SJSA1 (cell line): ENCODE measurements around the gene PRKAA1. TPM values are rescaled to one million over a fixed set of nuclear protein-coding genes. Genes with fewer than 3 reads are reported as not detected.
"Not testable (repeated sequence)": the region's sequence is repeated elsewhere in the genome, so short reads cannot be mapped to it uniquely, and the experiment has no call there.

ENCODE experiments used
- DNase-seq, 2 experiments: peaks; one replicate each; pipeline ENCODE4 v3.0.0-alpha.2; 2015 to 2020; ENCODE audit warnings: low spot score in 2 of 2, low read depth in 1 of 2
- H3K27ac ChIP-seq: fragments of 250-450 bp; sonication (Bioruptor Pico); 2 replicates; pipeline ENCODE4 v1.5.1; 2020; ENCODE audit warnings: mild to moderate bottlenecking, moderate library complexity
- H3K27me3 ChIP-seq: fragments of 250-450 bp; sonication (Bioruptor Pico); replicated peaks from 2 replicates; pipeline ENCODE4 v1.5.1; 2020; ENCODE audit warnings: mild to moderate bottlenecking, moderate library complexity
- H3K36me3 ChIP-seq: fragments of 250-450 bp; sonication (Bioruptor Pico); 2 replicates; pipeline ENCODE4 v1.5.1; 2020; ENCODE audit warnings: mild to moderate bottlenecking
- H3K4me1 ChIP-seq: fragments of 250-450 bp; sonication (Bioruptor Pico); replicated peaks from 2 replicates; pipeline ENCODE4 v1.6.1; 2021; ENCODE audit warnings: mild to moderate bottlenecking
- H3K4me3 ChIP-seq: fragments of 250-450 bp; sonication (Bioruptor Pico); 2 replicates; pipeline ENCODE4 v1.5.1; 2020; ENCODE audit warnings: mild to moderate bottlenecking
- H3K9me3 ChIP-seq: fragments of 250-450 bp; sonication (Bioruptor Pico); replicated peaks from 2 replicates; pipeline ENCODE4 v1.5.1; 2020; ENCODE audit warnings: mild to moderate bottlenecking
- total RNA-seq: library from RNA; depleted of rRNA; stranded (reverse); fragments of >200 nt; shearing (Covaris generic); gene quantifications from 2 replicates; pipeline ENCODE4 v1.2.3, GENCODE V29; 2014

PRKAA1 gene
- total RNA-seq, 1 experiment from 2014 or later: 106 TPM

GRCh38 chr5:40829748-40830533 is 31.8 kb upstream of the PRKAA1 start:
- no peak overlapping the region for H3K27ac ChIP-seq
- no peaks in the 10 kb centered on the region for H3K9me3 ChIP-seq
- peaks cover 13% of the 10 kb centered on the region for H3K4me1 ChIP-seq
- no peak for DNase-seq
- H3K4me3 ChIP-seq: no peak overlapping the region
- H3K36me3 ChIP-seq: peaks cover 98% of the 10 kb centered on the region
- H3K27me3 ChIP-seq: no peaks in the 10 kb centered on the region

- peaks cover 96% of the 10 kb centered on the region for H3K36me3 ChIP-seq
- H3K4me1 ChIP-seq: peaks cover 11% of the 10 kb centered on the region
- no peaks in the 10 kb centered on the region for H3K27me3 ChIP-seq
- H3K4me3 ChIP-seq: no peak overlapping the region
- H3K9me3 ChIP-seq: no peaks in the 10 kb centered on the region
- H3K27ac ChIP-seq: no peak overlapping the region
- DNase-seq: no peak
Observed at GRCh38 chr5:40828690-40829661, 30.8 kb upstream of the PRKAA1 start.

- no peak for DNase-seq
- Histone ChIP-seq H3K9me3 (no peaks in the 10 kb centered on the region), H3K4me3 (no peak overlapping the region), H3K4me1 (peaks cover 3% of the 10 kb centered on the region; the same call in 1 of the 2 replicates), H3K27me3 (no peaks in the 10 kb centered on the region), H3K27ac (no peak overlapping the region), H3K36me3 (peaks cover 87% of the 10 kb centered on the region)
Observed at GRCh38 chr5:40828021-40828631, 30.0 kb upstream of the PRKAA1 start.

- no peak for DNase-seq
- H3K4me1 ChIP-seq: no peaks in the 10 kb centered on the region; the same call in 1 of the 2 replicates
Observed at GRCh38 chr5:40827188-40827977, 29.2 kb upstream of the PRKAA1 start.

GRCh38 chr5:40826489-40827187 is 28.5 kb upstream of the PRKAA1 start:
- Histone ChIP-seq H3K4me1 (no peaks in the 10 kb centered on the region; the same call in 1 of the 2 replicates), H3K27me3 (no peaks in the 10 kb centered on the region), H3K36me3 (peaks cover 73% of the 10 kb centered on the region), H3K9me3 (no peaks in the 10 kb centered on the region), H3K27ac (no peak overlapping the region), H3K4me3 (no peak overlapping the region)
- DNase-seq: no peak

More at GRCh38 chr5:40827188-40827977, 29.2 kb upstream of the PRKAA1 start:
- Histone ChIP-seq H3K36me3 (peaks cover 80% of the 10 kb centered on the region), H3K9me3 (no peaks in the 10 kb centered on the region), H3K27me3 (no peaks in the 10 kb centered on the region), H3K4me3 (no peak overlapping the region), H3K27ac (no peak overlapping the region)

- peaks cover 62% of the 10 kb centered on the region for H3K36me3 ChIP-seq
- H3K4me3 ChIP-seq, H3K9me3 ChIP-seq, H3K4me1 ChIP-seq, H3K27me3 ChIP-seq, H3K27ac ChIP-seq, DNase-seq: not testable (repeated sequence)
Observed at GRCh38 chr5:40825461-40826043, 27.4 kb upstream of the PRKAA1 start.

DNA sequence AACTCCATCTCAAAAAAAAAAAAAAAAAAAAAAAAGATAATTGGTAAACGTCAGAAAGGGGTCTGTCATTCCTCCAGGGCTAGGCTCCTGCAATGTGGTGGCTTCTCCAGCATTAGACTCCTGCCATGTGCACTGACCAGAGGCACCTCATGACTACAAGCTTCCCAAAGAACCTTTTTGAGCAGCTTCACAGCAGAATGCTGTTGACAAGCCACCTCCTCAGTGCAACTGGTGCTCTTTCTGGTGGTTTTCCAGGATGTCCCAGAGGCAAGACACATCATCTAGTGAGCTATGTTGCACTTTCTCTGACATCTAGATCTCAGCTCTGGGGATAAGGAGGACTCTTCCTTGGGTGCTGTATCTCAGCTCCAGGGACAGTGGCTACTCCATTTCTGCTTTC is 25.3 kb upstream of the PRKAA1 start:
- no peak overlapping the region for H3K27ac ChIP-seq
- H3K9me3 ChIP-seq: no peaks in the 10 kb centered on the region
- no peak overlapping the region for H3K4me3 ChIP-seq
- no peak for DNase-seq
- H3K36me3 ChIP-seq: peaks cover 41% of the 10 kb centered on the region
- no peaks in the 10 kb centered on the region; the same call in 1 of the 2 replicates for H3K4me1 ChIP-seq
- H3K27me3 ChIP-seq: no peaks in the 10 kb centered on the region

- no peaks in the 10 kb centered on the region for H3K9me3 ChIP-seq
- H3K4me3 ChIP-seq: no peak overlapping the region
- peaks cover 10% of the 10 kb centered on the region for H3K4me1 ChIP-seq
- no peaks in the 10 kb centered on the region for H3K36me3 ChIP-seq
- H3K27ac ChIP-seq: no peak overlapping the region
- H3K27me3 ChIP-seq: no peaks in the 10 kb centered on the region
- DNase-seq: no peak
Observed at GRCh38 chr5:40813698-40814281, 15.6 kb upstream of the PRKAA1 start.

- Histone ChIP-seq H3K9me3 (no peaks in the 10 kb centered on the region), H3K4me1 (peaks cover 24% of the 10 kb centered on the region), H3K4me3 (no peak overlapping the region), H3K27me3 (no peaks in the 10 kb centered on the region), H3K27ac (no peak overlapping the region), H3K36me3 (no peaks in the 10 kb centered on the region)
- DNase-seq: no peak
Observed at GRCh38 chr5:40812125-40812524, 14.0 kb upstream of the PRKAA1 start.

GRCh38 chr5:40801771-40802562 is 3.8 kb upstream of the PRKAA1 start:
- no peak overlapping the region for H3K27ac ChIP-seq
- no peaks in the 10 kb centered on the region for H3K27me3 ChIP-seq
- H3K4me3 ChIP-seq: no peak overlapping the region
- peaks cover 6% of the 10 kb centered on the region for H3K4me1 ChIP-seq
- no peaks in the 10 kb centered on the region for H3K9me3 ChIP-seq
- no peaks in the 10 kb centered on the region for H3K36me3 ChIP-seq
- no peak for DNase-seq

DNA sequence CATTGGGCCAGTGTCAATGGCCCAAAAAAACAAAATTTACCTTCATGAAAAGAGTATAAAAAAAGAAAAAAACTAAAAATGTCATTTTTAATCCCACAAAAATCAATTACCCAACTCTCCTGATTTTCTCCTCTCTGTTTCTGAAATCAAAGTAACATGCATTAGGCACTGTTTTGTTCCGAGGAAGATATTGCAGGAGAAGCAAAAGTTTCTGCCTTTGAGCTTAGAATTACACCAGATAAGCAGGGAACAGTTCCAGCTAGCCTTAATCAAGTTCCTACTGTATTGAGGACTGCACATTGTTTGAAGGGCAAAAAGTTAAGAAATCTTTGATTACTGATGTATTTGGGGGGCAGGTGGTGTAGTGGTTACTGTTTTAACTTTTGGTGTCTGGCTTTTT is 1.1 kb upstream of the PRKAA1 start:
- peaks cover 22% of the 10 kb centered on the region for H3K36me3 ChIP-seq
- H3K27ac ChIP-seq: no peak overlapping the region
- H3K27me3 ChIP-seq: no peaks in the 10 kb centered on the region
- peaks cover 11% of the 10 kb centered on the region for H3K4me1 ChIP-seq
- peak overlapping the region; percentile 57 for H3K4me3 ChIP-seq
- no peak for DNase-seq
- H3K9me3 ChIP-seq: no peaks in the 10 kb centered on the region
